ENCODE data around the gene SCIN.

Gene SCIN

DNA sequence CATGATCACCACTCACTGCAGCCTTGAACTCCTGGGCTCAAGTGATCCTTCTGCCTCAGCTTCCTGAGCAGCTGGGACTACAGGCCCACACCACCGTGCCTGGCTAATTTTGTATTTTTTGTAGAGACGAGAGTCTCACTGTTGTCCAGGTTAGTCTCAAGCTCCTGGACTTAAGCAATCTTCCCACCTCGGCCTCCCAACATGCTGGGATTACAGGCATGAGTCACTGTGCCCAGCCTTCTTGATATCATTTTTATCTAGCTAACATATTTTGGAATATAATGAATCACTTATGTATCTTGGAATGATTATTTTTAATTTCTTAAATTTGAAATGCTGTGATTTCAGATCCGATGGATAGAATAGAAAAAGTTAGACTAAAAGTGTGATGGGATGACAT lies 135.4 kb downstream of the SCIN start:
- no peak for DNase-seq (ENCODE audit: low spot score)
- TF ChIP-seq, protein P1, sequence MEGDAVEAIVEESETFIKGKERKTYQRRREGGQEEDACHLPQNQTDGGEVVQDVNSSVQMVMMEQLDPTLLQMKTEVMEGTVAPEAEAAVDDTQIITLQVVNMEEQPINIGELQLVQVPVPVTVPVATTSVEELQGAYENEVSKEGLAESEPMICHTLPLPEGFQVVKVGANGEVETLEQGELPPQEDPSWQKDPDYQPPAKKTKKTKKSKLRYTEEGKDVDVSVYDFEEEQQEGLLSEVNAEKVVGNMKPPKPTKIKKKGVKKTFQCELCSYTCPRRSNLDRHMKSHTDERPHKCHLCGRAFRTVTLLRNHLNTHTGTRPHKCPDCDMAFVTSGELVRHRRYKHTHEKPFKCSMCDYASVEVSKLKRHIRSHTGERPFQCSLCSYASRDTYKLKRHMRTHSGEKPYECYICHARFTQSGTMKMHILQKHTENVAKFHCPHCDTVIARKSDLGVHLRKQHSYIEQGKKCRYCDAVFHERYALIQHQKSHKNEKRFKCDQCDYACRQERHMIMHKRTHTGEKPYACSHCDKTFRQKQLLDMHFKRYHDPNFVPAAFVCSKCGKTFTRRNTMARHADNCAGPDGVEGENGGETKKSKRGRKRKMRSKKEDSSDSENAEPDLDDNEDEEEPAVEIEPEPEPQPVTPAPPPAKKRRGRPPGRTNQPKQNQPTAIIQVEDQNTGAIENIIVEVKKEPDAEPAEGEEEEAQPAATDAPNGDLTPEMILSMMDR (IDR thresholded peaks at IDR 0.05; ENCODE audit: extremely low read depth, missing control alignments) = no peak

DNA sequence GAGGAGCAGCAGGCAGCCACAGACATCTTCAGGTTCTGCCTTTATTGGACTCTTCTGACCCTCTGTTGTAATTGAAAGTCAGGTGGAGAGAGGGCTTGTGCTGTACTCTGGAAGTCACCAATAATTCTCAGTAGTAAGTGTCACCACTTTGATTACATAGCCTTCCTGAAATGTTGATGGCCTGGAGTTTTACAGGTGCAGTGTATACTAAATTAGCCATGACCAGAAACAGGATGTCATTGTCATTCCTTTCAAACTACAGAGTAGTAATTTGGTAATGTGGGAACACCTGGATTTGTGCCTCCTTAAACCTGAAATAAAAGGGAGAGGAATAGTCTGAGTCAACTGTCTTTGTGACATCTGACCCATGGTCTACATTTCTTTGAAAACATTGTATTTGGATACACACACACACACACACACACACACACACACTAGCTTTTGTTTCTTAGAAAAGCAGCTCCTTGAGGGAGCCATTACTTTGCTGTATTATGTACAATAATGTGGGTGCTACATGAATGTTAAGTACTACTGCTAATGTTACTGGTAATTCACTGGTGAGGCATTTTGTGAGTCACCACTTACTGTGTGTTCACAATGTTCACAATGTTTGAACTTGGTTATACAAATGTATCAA lies 136.5 kb downstream of the SCIN start:
- TF ChIP-seq, protein P1 (IDR thresholded peaks at IDR 0.05; ENCODE audit: extremely low read depth, missing control alignments) = no peak
- DNase-seq (ENCODE audit: low spot score) = no peak

DNA sequence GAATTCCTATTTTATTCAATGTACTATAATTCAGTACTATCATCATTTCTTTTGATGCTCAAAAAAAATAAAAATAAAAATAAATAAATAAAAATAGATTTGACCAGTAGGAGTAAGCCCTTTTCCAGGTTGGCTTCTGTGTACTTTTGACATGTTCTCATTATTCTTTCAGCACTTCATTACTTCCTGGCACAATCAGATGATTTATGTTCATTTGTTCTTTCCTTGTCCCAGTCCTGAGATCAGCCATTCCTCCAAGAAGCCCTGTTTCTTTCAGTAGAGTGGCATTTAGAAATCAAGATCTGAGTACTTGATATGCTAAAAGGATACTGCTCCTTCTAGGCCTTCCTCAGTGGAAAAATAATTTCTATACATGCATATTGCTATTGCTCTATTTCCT lies 137.8 kb downstream of the SCIN start:
- DNase-seq (ENCODE audit: low spot score) = no peak
- TF ChIP-seq, protein P1 (IDR thresholded peaks at IDR 0.05; ENCODE audit: extremely low read depth, missing control alignments) = no peak
